GM12878 (cell line): Measurements from ENCODE around the gene DIAPH2. TPM values are rescaled to one million over a fixed set of nuclear protein-coding genes. Genes with fewer than 3 reads are reported as not detected.

ENCODE experiments used
- ATAC-seq: fragments of 200-7000 bp; cut with Tn5 transposase; 3 replicates; pipeline ENCODE4 v1.9.1; 2020; ENCODE audit warnings: mild to moderate bottlenecking, moderate library complexity
- BruUV-seq: library from RNA; stranded (reverse); fragments of 400-500 nt; replicated peaks from 2 replicates; lab custom pipeline; 2021; lab: Mats Ljungman, UMichigan
- CTCF ChIA-PET: fragments of 300-600 bp; sonication (Branson Sonifier 250); formaldehyde crosslinking; extraction: SDS; loops from one replicate; lab custom pipeline; 2021; ENCODE audit warnings: inconsistent platforms; lab: Yijun Ruan, JAX
- POLR2A ChIA-PET: fragments of 350-600 bp; formaldehyde crosslinking; extraction: SDS; loops from one replicate; lab custom pipeline; 2021; ENCODE audit warnings: inconsistent platforms; lab: Charles Lee
- RAD21 ChIA-PET: fragments of 300-600 bp; sonication (Branson Sonifier 250); formaldehyde crosslinking; loops from one replicate; lab custom pipeline; 2023; ENCODE audit warnings: antibody characterized with exemption; ENCODE audit not compliant: unreplicated experiment; lab: Charles Lee
- SMC1A ChIA-PET: fragments of 300-600 bp; sonication (Branson Sonifier 250); formaldehyde crosslinking; loops from one replicate; lab custom pipeline; 2023; ENCODE audit not compliant: unreplicated experiment, uncharacterized antibody; lab: Charles Lee
- DNase-seq: peaks from one replicate; pipeline ENCODE4 v3.0.0-alpha.2; 2011; ENCODE audit warnings: low read depth, low spot score
- FAIRE-seq: peaks from 3 replicates; lab custom pipeline; 2011; peaks lifted over from hg19 to GRCh38; lab: Jason Lieb, UNC
- H2AFZ ChIP-seq: 2 replicates; pipeline ENCODE4 v1.6.0; 2011; ENCODE audit warnings: low read depth, low read length, control low read depth; ENCODE audit not compliant: control insufficient read depth
- H3K27ac ChIP-seq: 2 replicates; pipeline ENCODE4 v1.5.1; 2011; ENCODE audit warnings: control low read depth; ENCODE audit not compliant: control insufficient read depth, insufficient read depth
- H3K27me3 ChIP-seq, 2 experiments: replicated peaks in 1 of 2; 2 replicates each; pipeline versions ENCODE4 v1.6.0 to v1.6.1; 2011; ENCODE audit warnings: low read length in 1 of 2; ENCODE audit not compliant: control insufficient read depth in 2 of 2, insufficient read depth in 2 of 2
- H3K36me3 ChIP-seq, 2 experiments: 2 replicates each; pipeline ENCODE4 v1.5.1; 2011; ENCODE audit warnings: low read length in 1 of 2; ENCODE audit not compliant: control insufficient read depth in 2 of 2, insufficient read depth in 2 of 2
- H3K4me1 ChIP-seq: 2 replicates; pipeline ENCODE4 v1.6.1; 2011; ENCODE audit warnings: mild to moderate bottlenecking, low read length, moderate library complexity, mixed read lengths; ENCODE audit not compliant: control insufficient read depth, insufficient read depth
- H3K4me2 ChIP-seq: 2 replicates; pipeline ENCODE4 v1.6.0; 2011; ENCODE audit warnings: control low read depth; ENCODE audit not compliant: control insufficient read depth, insufficient read depth
- H3K4me3 ChIP-seq: fragments of 200-600 bp; sonication (generic); 2 replicates; pipeline ENCODE4 v1.5.1; 2016
- H3K79me2 ChIP-seq: 2 replicates; pipeline ENCODE4 v1.6.0; 2011; ENCODE audit warnings: low read length; ENCODE audit not compliant: control insufficient read depth, insufficient read depth
- H3K9ac ChIP-seq: 2 replicates; pipeline ENCODE4 v1.8.0; 2011; ENCODE audit warnings: low read length, control low read depth, mixed read lengths; ENCODE audit not compliant: control insufficient read depth, insufficient read depth
- H3K9me3 ChIP-seq: replicated peaks from 3 replicates; pipeline ENCODE4 v1.5.1; 2011; ENCODE audit warnings: mild to moderate bottlenecking, low read length; ENCODE audit not compliant: control insufficient read depth, insufficient read depth
- H4K20me1 ChIP-seq: 2 replicates; pipeline ENCODE4 v1.6.0; 2011; ENCODE audit not compliant: control insufficient read depth, insufficient read depth
- ATF2 ChIP-seq: IDR thresholded peaks from 2 replicates; pipeline ENCODE4 v1.6.1; 2012; ENCODE audit warnings: low read length, inconsistent platforms
- CHD4 ChIP-seq: fragments of 200-600 bp; sonication (generic); IDR thresholded peaks from 2 replicates; pipeline ENCODE4 v1.6.1; 2016; ENCODE audit warnings: mild to moderate bottlenecking
- ETV6 ChIP-seq, 2 experiments: fragments of 450-650 bp in 1 of 2; IDR thresholded peaks in 1 of 2; conservative IDR thresholded peaks in 1 of 2; 2 replicates each; pipeline ENCODE4 v1.6.1; 2014; ENCODE audit warnings: antibody characterized with exemption in 1 of 2, borderline replicate concordance in 1 of 2, low read depth in 1 of 2, mild to moderate bottlenecking in 1 of 2, moderate library complexity in 1 of 2
- GATAD2B ChIP-seq: fragments of 450-650 bp; conservative IDR thresholded peaks from 2 replicates; pipeline ENCODE4 v1.6.1; 2017; ENCODE audit warnings: low read depth, mild to moderate bottlenecking, moderate library complexity
- NFIC ChIP-seq: IDR thresholded peaks from 2 replicates; pipeline ENCODE4 v1.6.1; 2012; ENCODE audit warnings: low read depth, mild to moderate bottlenecking, inconsistent platforms, low read length, moderate library complexity
- POLR2AphosphoS5 ChIP-seq: IDR thresholded peaks from 2 replicates; pipeline ENCODE4 v1.6.1; 2011; ENCODE audit warnings: mild to moderate bottlenecking, low read length, inconsistent platforms
- RAD21 ChIP-seq: IDR thresholded peaks from 2 replicates; pipeline ENCODE4 v1.6.1; 2011; ENCODE audit warnings: mild to moderate bottlenecking, low read depth, low read length, moderate library complexity; ENCODE audit not compliant: insufficient read depth
- RFX5 ChIP-seq: IDR thresholded peaks from 2 replicates; pipeline ENCODE4 v1.6.1; 2011; ENCODE audit warnings: low read depth, low read length, improper control_type of control experiment
- SMAD1 ChIP-seq: fragments of 450-650 bp; IDR thresholded peaks from 2 replicates; pipeline ENCODE4 v1.6.1; 2018; ENCODE audit warnings: mild to moderate bottlenecking, low read depth; ENCODE audit not compliant: partially characterized antibody
- SPI1 ChIP-seq: IDR thresholded peaks from 2 replicates; pipeline ENCODE4 v1.6.1; 2011; ENCODE audit warnings: low read depth, mild to moderate bottlenecking, low read length, moderate library complexity, borderline replicate concordance; ENCODE audit not compliant: insufficient read depth
- SREBF2 ChIP-seq: IDR thresholded peaks from 2 replicates; pipeline ENCODE4 v1.6.1; 2012; ENCODE audit warnings: mild to moderate bottlenecking, low read length
- TAF1 ChIP-seq: IDR thresholded peaks from 2 replicates; pipeline ENCODE4 v1.6.1; 2011; ENCODE audit warnings: mild to moderate bottlenecking, low read depth, low read length, borderline replicate concordance
- USF2 ChIP-seq: IDR thresholded peaks from 2 replicates; pipeline ENCODE4 v1.6.1; 2011; ENCODE audit warnings: low read depth, low read length, improper control_type of control experiment, borderline replicate concordance
- ZNF24 ChIP-seq: fragments of 450-650 bp; IDR thresholded peaks from 2 replicates; pipeline ENCODE4 v1.6.1; 2017; ENCODE audit warnings: antibody characterized with exemption, mild to moderate bottlenecking
- ZSCAN29 ChIP-seq: fragments of 450-650 bp; IDR thresholded peaks from 2 replicates; pipeline ENCODE4 v1.6.1; 2017; ENCODE audit warnings: mild to moderate bottlenecking, moderate library complexity
- WGBS: methylation state at CpG from one replicate; pipeline ENCODE4 v1.1.6; 2016; ENCODE audit warnings: low lambda C conversion rate; ENCODE audit not compliant: insufficient replicate concordance, insufficient coverage; ENCODE audit errors: missing lambda C conversion rate; 5-methylcytosine and 5-hydroxymethylcytosine counted together
- in situ Hi-C: fragments of 300-500 bp; cut with MboI; formaldehyde crosslinking; loops from 9 replicates; pipeline ENCODE4 v1.14.3; 2018; ENCODE audit warnings: mixed read lengths
- intact Hi-C: fragments of 100-400 bp; cut with micrococcal nuclease; formaldehyde crosslinking; loops from one replicate; pipeline ENCODE4 v1.14.2; 2022; ENCODE audit not compliant: unreplicated experiment
- polyA plus RNA-seq, 11 experiments: library from polyadenylated mRNA; depleted of rRNA in 4 of 11; unstranded in 6 of 11; stranded (reverse) in 5 of 11; fragments of >200 nt; fragmentation: Nextera tagmentation in 4 of 11; fragmentation: Illumina TruSeq in 1 of 11; extraction: Ambion mirVana in 4 of 11; extraction: Trizol in 1 of 11; gene quantifications; 1 replicate in 1 of 11; 2 replicates in 10 of 11; pipeline versions ENCODE4 v1.2.1 to v1.2.3, GENCODE V29; 2011 to 2016; ENCODE audit warnings: inconsistent platforms in 2 of 11, missing spikeins in 2 of 11, low read depth in 1 of 11
- total RNA-seq, 4 experiments: library from RNA; depleted of rRNA in 3 of 4; stranded (reverse); fragments of >200 nt in 3 of 4; fragmentation: Illumina TruSeq in 1 of 4; extraction: Trizol in 1 of 4; gene quantifications; 2 replicates each; pipeline versions ENCODE4 v1.2.1 to v1.2.3, GENCODE V29; 2013 to 2021
- TF ChIP-seq, protein P1 (sequence below): fragments of 450-650 bp; IDR thresholded peaks from 2 replicates; pipeline ENCODE4 v1.6.1; 2016; ENCODE audit warnings: mild to moderate bottlenecking

DIAPH2 gene
- total and polyA plus RNA-seq, 10 of the 15 experiments (the other 5 are each of a cell fraction or from before 2014, with no cell fraction given): 2.2 to 16.6 (median 8.8) TPM

GRCh38 chrX:97372001-97372766, 687.5 kb downstream of the DIAPH2 start:
- Histone ChIP-seq H3K4me2 (no peak overlapping the region), H3K9ac (no peak overlapping the region), H3K9me3 (no peaks in the 10 kb centered on the region), H4K20me1 (no peaks in the 10 kb centered on the region), H2AFZ (no peak overlapping the region), H3K27ac (no peak overlapping the region), H3K27me3 (no peaks in the 10 kb centered on the region), H3K36me3 (no peaks in the 10 kb centered on the region), H3K4me3 (no peak overlapping the region), H3K79me2 (no peaks in the 10 kb centered on the region), H3K4me1 (no peaks in the 10 kb centered on the region)
- BruUV-seq: no TSS peak
- ChIA-PET CTCF (interaction anchor here (1.7 kb wide), 1 partner anchor 15 kb away, joined by 3 read pairs; no protein-coding TSS in a partner anchor), POLR2A (interaction anchor here (0.5 to 0.7 kb wide), 2 partner anchors 8 to 49 kb away, joined by 3 to 7 read pairs; no protein-coding TSS in a partner anchor), RAD21 (no interaction called here), SMC1A (no interaction called here)
- intact Hi-C loops (no loop called here), in situ Hi-C loops (no loop called here)
- WGBS: 62% methylated on average over 6 of the region's 6 CpGs
- no peak for ATAC-seq
- no peak for DNase-seq
- no peak for FAIRE-seq
- TF ChIP-seq RFX5 (no peak), USF2 (no peak), ZNF24 (no peak), NFIC (no peak), CHD4 (no peak), TAF1 (no peak), SREBF2 (no peak), ATF2 (no peak), ETV6 (conservative IDR thresholded peaks at IDR 0.05 in 1 of 2, IDR thresholded peaks at IDR 0.05 in 1 of 2; ENCODE audit: borderline replicate concordance in 1 of 2, low read depth in 1 of 2) (no peak), GATAD2B (no peak), RAD21 (no peak), SMAD1 (no peak), ZSCAN29 (no peak), POLR2AphosphoS5 (no peak), SPI1 (no peak)
- TF ChIP-seq, protein P1, sequence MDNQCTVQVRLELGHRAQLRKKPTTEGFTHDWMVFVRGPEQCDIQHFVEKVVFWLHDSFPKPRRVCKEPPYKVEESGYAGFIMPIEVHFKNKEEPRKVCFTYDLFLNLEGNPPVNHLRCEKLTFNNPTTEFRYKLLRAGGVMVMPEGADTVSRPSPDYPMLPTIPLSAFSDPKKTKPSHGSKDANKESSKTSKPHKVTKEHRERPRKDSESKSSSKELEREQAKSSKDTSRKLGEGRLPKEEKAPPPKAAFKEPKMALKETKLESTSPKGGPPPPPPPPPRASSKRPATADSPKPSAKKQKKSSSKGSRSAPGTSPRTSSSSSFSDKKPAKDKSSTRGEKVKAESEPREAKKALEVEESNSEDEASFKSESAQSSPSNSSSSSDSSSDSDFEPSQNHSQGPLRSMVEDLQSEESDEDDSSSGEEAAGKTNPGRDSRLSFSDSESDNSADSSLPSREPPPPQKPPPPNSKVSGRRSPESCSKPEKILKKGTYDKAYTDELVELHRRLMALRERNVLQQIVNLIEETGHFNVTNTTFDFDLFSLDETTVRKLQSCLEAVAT: no peak
